ENCODE measurements around the gene SUN5.
"Not testable (repeated sequence)": the region's sequence is repeated elsewhere in the genome, so short reads cannot be mapped to it uniquely, and the experiment has no call there.

SUN5 gene

DNA sequence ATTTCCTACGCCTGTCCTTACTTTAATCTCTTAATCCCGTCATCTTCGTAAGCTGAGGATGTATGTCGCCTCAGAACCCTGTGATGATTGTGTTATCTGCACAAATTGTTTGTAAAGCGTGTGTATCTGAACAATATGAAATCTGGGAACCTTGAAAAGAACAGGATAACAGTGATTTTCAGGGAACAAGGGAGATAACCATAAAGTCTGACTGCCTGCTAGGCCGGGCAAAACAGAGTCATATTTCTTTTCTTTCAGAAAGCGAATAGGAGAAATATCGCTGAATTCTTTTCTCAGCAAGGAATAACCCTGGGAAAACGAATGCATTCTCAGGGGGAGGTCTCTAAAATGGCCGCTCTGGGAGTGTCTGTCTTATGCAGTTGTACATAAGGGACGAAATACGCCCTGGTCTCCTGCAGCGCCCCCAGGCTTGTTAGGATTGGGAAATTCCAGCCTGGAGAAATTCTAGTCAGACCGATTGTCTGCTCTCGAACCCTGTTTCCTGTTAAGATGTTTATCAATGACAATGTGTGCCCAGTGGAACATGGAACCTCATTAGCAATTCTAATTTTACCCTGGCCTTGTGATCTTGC is 41.0 kb upstream of the SUN5 start:
- WGBS (ENCODE audit: extremely low coverage, insufficient coverage, insufficient read length): no CpG with 5 or more reads among the region's 15 CpGs
- H3K23ac ChIP-seq (ENCODE audit: low read length); DNase-seq; H4K8ac ChIP-seq (ENCODE audit: low read depth, low read length); H3K4me1 ChIP-seq (ENCODE audit: control insufficient read depth in 1 of 2, insufficient read depth in 2 of 2, low read length in 2 of 2); H2BK12ac ChIP-seq (ENCODE audit: low read length); H3K14ac ChIP-seq (ENCODE audit: low read length); H3K4ac ChIP-seq (ENCODE audit: low read depth, low read length); H3K9ac ChIP-seq (ENCODE audit: low read length); H3K18ac ChIP-seq (ENCODE audit: low read length); H3K79me2 ChIP-seq (ENCODE audit: control insufficient read depth, insufficient read depth, low read length, poor library complexity); H3K4me3 ChIP-seq (ENCODE audit: low read depth, low read length); H2BK120ac ChIP-seq (ENCODE audit: insufficient read depth, low read length, poor library complexity); H3K27ac ChIP-seq (ENCODE audit: low read depth, low read length); H2BK5ac ChIP-seq (ENCODE audit: low read depth, low read length, poor library complexity); H3K27me3 ChIP-seq (ENCODE audit: insufficient read depth, low read length); H3K79me1 ChIP-seq (ENCODE audit: low read length); H2AFZ ChIP-seq (ENCODE audit: insufficient read depth, low read length, poor library complexity); H3K4me2 ChIP-seq (ENCODE audit: low read length); H4K12ac ChIP-seq (ENCODE audit: low read depth, low read length); H2AK5ac ChIP-seq (ENCODE audit: low read length); H3K36me3 ChIP-seq (ENCODE audit: control insufficient read depth in 1 of 2, insufficient read depth in 2 of 2, low read length in 2 of 2); H4K91ac ChIP-seq (ENCODE audit: low read depth, low read length): not testable (repeated sequence)
- peaks cover 17% of the 10 kb centered on the region for H3K9me3 ChIP-seq (ENCODE audit: insufficient read depth, low read depth, low read length)

DNA sequence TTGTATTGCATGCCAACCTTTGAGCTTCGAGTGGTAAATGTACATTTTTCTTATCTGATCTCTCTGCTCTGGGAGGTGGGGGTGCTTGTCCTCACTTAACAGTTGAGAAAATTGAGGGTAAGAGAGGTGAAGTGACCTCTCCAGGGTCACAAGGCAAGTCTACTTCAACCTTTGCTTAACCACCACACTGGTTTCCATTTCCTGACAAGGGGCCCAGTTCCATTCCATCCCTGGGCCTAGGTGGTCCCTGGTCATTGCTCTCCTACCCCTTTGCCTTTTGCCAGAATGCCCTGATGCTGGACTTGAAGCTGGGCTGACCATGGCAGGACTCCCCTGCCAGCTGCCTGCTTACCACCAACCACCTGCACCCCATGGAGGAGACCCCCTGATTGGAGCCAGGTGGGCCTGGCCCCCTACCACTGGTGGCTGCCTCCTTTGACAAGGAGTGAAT is 39.5 kb upstream of the SUN5 start:
- Histone ChIP-seq H4K12ac (ENCODE audit: low read depth, low read length) (no peak overlapping the region), H2AK5ac (ENCODE audit: low read length) (no peak overlapping the region), H3K23ac (ENCODE audit: low read length) (no peak overlapping the region), H3K18ac (ENCODE audit: low read length) (no peak overlapping the region), H3K9me3 (ENCODE audit: insufficient read depth, low read depth, low read length) (peaks cover 17% of the 10 kb centered on the region), H3K79me1 (ENCODE audit: low read length) (no peaks in the 10 kb centered on the region), H3K14ac (ENCODE audit: low read length) (no peak overlapping the region), H3K4me2 (ENCODE audit: low read length) (no peak overlapping the region), H2BK5ac (ENCODE audit: low read depth, low read length, poor library complexity) (no peak overlapping the region), H3K4me3 (ENCODE audit: low read depth, low read length) (no peak overlapping the region), H2BK12ac (ENCODE audit: low read length) (no peak overlapping the region), H3K36me3 (ENCODE audit: control insufficient read depth in 1 of 2, insufficient read depth in 2 of 2, low read length in 2 of 2) (no peaks in the 10 kb centered on the region), H3K27ac (ENCODE audit: low read depth, low read length) (no peak overlapping the region), H3K27me3 (ENCODE audit: insufficient read depth, low read length) (no peaks in the 10 kb centered on the region), H2AFZ (ENCODE audit: insufficient read depth, low read length, poor library complexity) (no peak overlapping the region), H3K9ac (ENCODE audit: low read length) (no peak overlapping the region), H3K4me1 (ENCODE audit: control insufficient read depth in 1 of 2, insufficient read depth in 2 of 2, low read length in 2 of 2) (no peaks in the 10 kb centered on the region), H3K4ac (ENCODE audit: low read depth, low read length) (no peak overlapping the region), H3K79me2 (ENCODE audit: control insufficient read depth, insufficient read depth, low read length, poor library complexity) (no peaks in the 10 kb centered on the region), H4K91ac (ENCODE audit: low read depth, low read length) (no peak overlapping the region), H4K8ac (ENCODE audit: low read depth, low read length) (no peak overlapping the region), H2BK120ac (ENCODE audit: insufficient read depth, low read length, poor library complexity) (no peak overlapping the region)
- no CpG with 5 or more reads among the region's 1 CpG for WGBS (ENCODE audit: extremely low coverage, insufficient coverage, insufficient read length)
- no peak for DNase-seq

GRCh38 chr20:33042983-33043730 is 38.9 kb upstream of the SUN5 start:
- H3K4me3 ChIP-seq (ENCODE audit: low read depth, low read length): no peak overlapping the region
- no peak overlapping the region for H2AK5ac ChIP-seq (ENCODE audit: low read length)
- H3K4me1 ChIP-seq (ENCODE audit: control insufficient read depth in 1 of 2, insufficient read depth in 2 of 2, low read length in 2 of 2): no peaks in the 10 kb centered on the region
- H3K4me2 ChIP-seq (ENCODE audit: low read length): no peak overlapping the region
- no peak overlapping the region for H3K18ac ChIP-seq (ENCODE audit: low read length)
- no peak overlapping the region for H3K23ac ChIP-seq (ENCODE audit: low read length)
- H2BK5ac ChIP-seq (ENCODE audit: low read depth, low read length, poor library complexity): no peak overlapping the region
- no peak for DNase-seq
- no peak overlapping the region for H3K9ac ChIP-seq (ENCODE audit: low read length)
- no CpG with 5 or more reads among the region's 2 CpGs for WGBS (ENCODE audit: extremely low coverage, insufficient coverage, insufficient read length)
- H2BK120ac ChIP-seq (ENCODE audit: insufficient read depth, low read length, poor library complexity): no peak overlapping the region
- peaks cover 17% of the 10 kb centered on the region for H3K9me3 ChIP-seq (ENCODE audit: insufficient read depth, low read depth, low read length)
- no peak overlapping the region for H2AFZ ChIP-seq (ENCODE audit: insufficient read depth, low read length, poor library complexity)
- H3K79me2 ChIP-seq (ENCODE audit: control insufficient read depth, insufficient read depth, low read length, poor library complexity): no peaks in the 10 kb centered on the region
- H3K79me1 ChIP-seq (ENCODE audit: low read length): no peaks in the 10 kb centered on the region
- no peak overlapping the region for H2BK12ac ChIP-seq (ENCODE audit: low read length)
- H3K27ac ChIP-seq (ENCODE audit: low read depth, low read length): no peak overlapping the region
- H4K91ac ChIP-seq (ENCODE audit: low read depth, low read length): no peak overlapping the region
- no peak overlapping the region for H3K4ac ChIP-seq (ENCODE audit: low read depth, low read length)
- H3K27me3 ChIP-seq (ENCODE audit: insufficient read depth, low read length): no peaks in the 10 kb centered on the region
- no peaks in the 10 kb centered on the region for H3K36me3 ChIP-seq (ENCODE audit: control insufficient read depth in 1 of 2, insufficient read depth in 2 of 2, low read length in 2 of 2)
- no peak overlapping the region for H4K8ac ChIP-seq (ENCODE audit: low read depth, low read length)
- no peak overlapping the region for H4K12ac ChIP-seq (ENCODE audit: low read depth, low read length)
- no peak overlapping the region for H3K14ac ChIP-seq (ENCODE audit: low read length)

DNA sequence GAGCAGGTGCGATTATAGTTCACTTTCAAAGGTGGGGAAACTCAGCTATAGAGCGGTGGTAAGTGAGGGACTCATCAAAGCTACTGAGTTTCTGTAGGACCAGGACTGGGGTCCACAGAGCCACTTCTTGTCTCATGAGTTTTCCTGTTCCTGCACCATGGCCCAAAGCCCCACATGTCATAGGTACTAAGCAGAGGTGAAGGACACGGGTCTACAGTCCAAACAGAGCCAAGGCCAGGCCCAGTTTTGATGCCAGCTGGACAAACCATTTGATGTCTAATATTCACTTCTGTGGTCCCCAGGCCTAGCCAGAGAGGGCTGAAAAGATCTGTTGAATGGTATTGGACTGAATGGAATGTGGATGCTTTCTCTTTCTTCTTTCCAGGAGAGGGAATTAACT is 38.2 kb upstream of the SUN5 start:
- no peaks in the 10 kb centered on the region for H3K79me1 ChIP-seq (ENCODE audit: low read length)
- H3K9me3 ChIP-seq (ENCODE audit: insufficient read depth, low read depth, low read length): peaks cover 10% of the 10 kb centered on the region
- H3K14ac ChIP-seq (ENCODE audit: low read length): no peak overlapping the region
- H3K36me3 ChIP-seq (ENCODE audit: control insufficient read depth in 1 of 2, insufficient read depth in 2 of 2, low read length in 2 of 2): no peaks in the 10 kb centered on the region
- no CpG with 5 or more reads among the region's 3 CpGs for WGBS (ENCODE audit: extremely low coverage, insufficient coverage, insufficient read length)
- H2BK120ac ChIP-seq (ENCODE audit: insufficient read depth, low read length, poor library complexity): no peak overlapping the region
- no peak overlapping the region for H2BK5ac ChIP-seq (ENCODE audit: low read depth, low read length, poor library complexity)
- no peaks in the 10 kb centered on the region for H3K79me2 ChIP-seq (ENCODE audit: control insufficient read depth, insufficient read depth, low read length, poor library complexity)
- no peaks in the 10 kb centered on the region for H3K4me1 ChIP-seq (ENCODE audit: control insufficient read depth in 1 of 2, insufficient read depth in 2 of 2, low read length in 2 of 2)
- no peak overlapping the region for H3K9ac ChIP-seq (ENCODE audit: low read length)
- H2BK12ac ChIP-seq (ENCODE audit: low read length): no peak overlapping the region
- no peak overlapping the region for H3K18ac ChIP-seq (ENCODE audit: low read length)
- no peak overlapping the region for H3K4me3 ChIP-seq (ENCODE audit: low read depth, low read length)
- no peak overlapping the region for H3K4me2 ChIP-seq (ENCODE audit: low read length)
- no peak overlapping the region for H3K23ac ChIP-seq (ENCODE audit: low read length)
- no peak overlapping the region for H2AK5ac ChIP-seq (ENCODE audit: low read length)
- no peak overlapping the region for H2AFZ ChIP-seq (ENCODE audit: insufficient read depth, low read length, poor library complexity)
- H3K27me3 ChIP-seq (ENCODE audit: insufficient read depth, low read length): no peaks in the 10 kb centered on the region
- no peak overlapping the region for H3K27ac ChIP-seq (ENCODE audit: low read depth, low read length)
- no peak overlapping the region for H4K12ac ChIP-seq (ENCODE audit: low read depth, low read length)
- no peak for DNase-seq
- H4K91ac ChIP-seq (ENCODE audit: low read depth, low read length): no peak overlapping the region
- no peak overlapping the region for H4K8ac ChIP-seq (ENCODE audit: low read depth, low read length)
- no peak overlapping the region for H3K4ac ChIP-seq (ENCODE audit: low read depth, low read length)

Measured in trophoblast cell (in vitro differentiated cells and primary cell).